Measurements from ENCODE around the gene ADTRP.

The ADTRP gene

DNA sequence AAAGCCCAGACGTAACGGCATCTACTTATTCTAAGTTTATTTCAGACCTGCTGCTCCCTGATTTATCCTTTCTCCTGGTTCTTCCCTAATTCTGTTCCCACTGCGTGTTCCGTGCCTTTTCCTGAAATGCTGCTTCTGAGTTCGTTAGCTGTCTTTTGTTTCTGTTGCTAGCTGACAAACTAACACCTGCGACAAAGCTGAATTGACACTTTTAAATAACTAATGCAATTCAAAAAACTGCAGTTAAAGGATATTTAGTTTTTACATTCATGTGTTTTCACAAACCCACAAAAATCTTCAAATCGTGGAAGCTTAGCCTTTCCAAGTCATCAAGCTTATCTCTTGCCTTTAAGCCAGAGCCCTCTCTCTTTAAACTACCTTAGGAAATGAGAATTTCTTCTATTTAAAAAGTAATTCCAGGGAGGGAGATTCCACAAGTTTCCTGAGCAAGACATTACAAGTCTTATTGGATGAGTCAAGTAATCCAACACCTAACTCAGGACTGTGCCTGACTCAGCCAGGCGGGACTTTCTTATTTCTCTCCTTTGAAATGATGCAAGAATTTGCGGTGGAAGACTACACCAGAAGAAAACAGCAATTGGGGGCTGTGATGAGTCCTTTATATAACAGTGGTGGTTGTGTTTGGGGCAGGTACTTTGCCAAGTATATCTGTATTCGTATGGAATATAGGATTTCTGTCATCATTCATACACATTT, 6.3 kb downstream of the ADTRP start:
- DNase-seq: no peak

DNA sequence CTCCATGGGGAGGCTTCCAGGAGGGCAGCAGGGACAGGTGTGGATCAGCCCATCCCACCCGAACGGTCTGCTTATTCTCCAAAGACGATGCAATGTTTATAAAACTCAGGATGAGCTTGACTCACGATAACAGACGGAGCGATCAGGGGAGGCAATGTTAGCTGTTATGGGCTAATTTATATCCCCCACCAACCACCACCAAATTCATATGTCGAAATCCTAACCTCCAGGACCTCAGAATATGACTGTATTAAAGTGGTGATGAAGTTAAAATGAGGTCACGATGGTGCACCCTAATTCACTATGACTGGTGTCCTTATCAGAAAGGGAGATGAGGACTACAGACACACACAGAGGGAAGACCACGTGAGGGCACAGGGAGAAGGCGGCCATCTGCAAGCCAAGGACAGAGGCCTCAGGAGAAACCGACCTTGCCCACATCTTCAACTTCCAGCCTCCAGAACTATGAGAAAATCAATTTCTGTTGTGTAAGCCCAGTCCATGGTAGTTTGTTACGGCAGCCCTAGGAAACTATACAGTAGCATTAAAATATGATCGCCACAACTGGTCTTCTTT, 7.0 kb downstream of the ADTRP start:
- no peak for DNase-seq

DNA sequence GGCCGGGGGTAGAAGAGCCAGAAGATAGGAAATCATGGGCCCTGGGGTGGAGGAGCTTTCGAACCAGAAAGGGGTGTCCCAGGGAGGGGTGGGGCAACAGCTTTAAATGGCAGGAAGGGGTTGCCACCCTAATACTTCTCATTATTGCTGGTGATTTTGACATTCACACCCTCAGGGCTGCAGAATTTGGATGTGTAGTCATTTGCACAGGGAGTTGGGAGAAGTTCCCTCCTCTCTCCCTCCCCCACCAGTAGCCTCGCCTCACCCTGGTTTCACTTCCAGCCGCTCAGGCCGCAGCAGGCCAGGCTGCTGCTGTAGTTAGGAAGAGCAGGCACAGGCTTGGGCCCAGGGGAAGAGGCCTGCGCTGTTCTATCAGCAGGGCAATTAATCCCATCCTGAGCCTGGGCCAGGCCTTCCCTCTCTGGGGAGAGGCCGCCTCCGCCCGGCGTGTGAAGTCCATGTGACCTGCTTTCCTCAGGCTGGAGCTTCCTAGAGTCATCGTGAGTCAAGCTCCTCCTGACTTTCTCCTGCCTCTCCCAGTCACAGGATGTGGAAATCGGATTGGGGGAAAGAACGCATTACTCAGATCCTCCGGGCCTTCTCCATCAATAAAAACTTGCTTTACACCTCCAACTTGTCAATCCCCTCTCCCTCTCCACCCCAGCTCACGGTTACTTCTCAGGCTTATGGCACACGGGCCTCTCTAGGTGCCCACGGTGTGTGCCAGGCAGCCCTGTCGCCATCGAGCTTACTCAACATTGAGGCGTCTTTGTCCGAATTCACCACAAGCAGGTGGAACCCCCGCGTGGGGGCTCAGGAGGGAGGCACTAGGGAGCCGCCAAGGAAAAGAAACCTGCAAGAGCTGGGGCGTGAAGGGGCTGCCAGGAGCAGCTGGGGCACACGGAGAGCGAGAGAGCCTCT, 7.8 kb downstream of the ADTRP start:
- DNase-seq: no peak

DNA sequence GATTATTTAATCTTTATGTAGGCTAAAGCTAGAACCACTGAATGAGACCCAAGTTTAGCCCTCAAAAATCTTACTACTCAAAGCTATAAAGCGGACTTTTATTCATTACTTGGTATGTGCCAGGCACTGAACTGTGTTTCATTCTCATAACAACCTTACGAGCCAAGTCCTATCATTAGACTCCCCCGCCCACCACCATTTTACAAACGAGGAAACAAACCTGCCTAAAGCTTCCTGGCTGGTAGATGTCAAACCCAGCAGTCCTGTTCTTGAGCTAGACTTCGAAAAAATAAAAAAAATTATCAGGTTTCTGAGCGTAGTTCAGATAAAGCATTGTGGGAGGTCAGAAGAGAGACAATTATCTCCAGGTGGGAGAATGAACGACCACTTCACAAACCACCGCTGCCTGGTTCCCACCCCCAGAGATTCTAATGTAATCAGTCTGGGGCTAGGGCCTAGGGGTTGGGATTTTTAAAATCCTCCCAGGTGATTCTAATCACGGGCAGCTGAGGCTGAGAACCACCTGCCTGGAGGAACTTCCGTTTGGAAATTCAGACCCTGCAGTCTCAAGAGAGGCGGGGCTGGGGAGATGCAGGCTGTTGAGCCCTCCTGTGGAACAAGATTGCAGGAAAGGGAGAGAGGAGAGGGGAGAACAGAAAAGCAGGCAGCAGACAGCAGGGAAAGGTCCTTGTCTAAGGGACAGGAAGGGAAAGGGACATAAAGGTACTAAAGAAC, 8.6 kb downstream of the ADTRP start:
- peak; percentile 19 to 51 for DNase-seq

DNA sequence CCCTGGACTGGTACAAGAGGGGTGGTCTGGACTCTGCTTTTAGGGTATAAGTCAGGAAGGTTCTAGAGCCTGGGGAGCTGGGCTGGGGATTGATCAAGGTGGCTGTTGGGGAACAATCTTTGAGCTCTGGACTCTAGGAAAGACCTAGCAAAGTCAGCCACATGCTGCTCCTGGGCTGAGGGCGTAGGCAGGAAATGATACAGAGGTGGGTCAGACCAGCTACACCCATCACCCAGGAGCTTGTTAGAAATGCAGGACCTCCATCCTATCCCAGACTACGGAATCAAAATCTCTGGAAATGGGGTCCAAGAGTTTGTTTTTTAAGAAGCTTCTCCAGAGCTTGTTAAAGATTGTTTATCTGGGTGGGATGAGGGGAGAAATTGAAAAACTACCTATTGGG, 9.4 kb downstream of the ADTRP start:
- DNase-seq: no peak

DNA sequence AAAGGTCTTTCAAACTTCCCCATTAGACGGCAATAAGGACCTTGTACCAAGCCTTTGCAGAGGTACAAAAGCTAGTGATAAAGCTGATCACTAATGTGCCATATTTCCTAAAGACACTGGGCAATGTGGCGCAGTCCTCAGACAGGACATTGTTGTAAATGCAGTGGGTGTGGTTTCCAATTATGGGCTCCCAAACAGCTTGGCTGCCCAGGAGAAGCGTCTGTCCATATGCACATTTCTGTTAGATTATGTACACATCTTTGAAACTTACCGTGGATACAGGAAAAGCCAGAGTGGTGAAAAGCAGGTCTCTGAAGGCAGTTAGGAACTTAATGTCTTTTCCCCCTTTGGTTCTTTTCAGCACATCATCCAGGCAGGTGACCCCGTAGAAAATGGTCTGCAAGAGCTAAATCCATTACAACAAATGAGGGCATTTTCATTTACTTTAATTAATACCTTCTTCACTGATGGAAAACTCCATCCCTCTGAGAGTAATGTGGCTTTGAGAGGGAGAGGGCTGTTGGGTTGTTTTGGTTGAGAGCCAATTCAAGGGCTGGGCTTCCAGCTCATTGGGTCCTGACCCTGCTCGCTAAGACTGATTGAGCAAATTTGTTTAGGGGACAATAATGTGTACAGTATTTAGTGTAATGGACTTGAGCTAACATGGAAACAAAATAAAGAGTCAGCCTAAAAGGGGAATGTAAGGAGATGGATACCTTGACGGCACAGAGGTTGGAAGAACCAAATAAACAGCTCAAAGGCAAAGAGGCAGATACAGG, 10.4 kb downstream of the ADTRP start:
- no peak for DNase-seq

DNA sequence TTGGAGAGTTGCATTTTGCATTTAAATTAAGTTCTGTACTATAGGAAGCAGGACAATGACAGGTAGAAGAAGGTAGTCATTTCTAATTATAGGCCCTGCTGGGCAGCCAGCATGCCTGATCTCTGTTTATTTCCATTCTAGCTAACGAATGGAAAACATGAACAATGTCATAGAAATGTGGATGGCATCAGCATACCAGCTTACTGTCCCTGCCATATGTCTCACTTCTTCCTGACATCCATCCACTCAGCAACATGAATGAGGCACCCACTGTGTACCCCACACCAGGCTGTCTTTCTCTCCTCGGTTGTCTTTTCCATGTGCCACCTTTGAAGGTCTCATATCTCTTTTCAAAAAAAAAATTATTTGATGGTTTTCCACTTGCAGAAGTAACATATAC, 11.1 kb downstream of the ADTRP start:
- DNase-seq: no peak

DNA sequence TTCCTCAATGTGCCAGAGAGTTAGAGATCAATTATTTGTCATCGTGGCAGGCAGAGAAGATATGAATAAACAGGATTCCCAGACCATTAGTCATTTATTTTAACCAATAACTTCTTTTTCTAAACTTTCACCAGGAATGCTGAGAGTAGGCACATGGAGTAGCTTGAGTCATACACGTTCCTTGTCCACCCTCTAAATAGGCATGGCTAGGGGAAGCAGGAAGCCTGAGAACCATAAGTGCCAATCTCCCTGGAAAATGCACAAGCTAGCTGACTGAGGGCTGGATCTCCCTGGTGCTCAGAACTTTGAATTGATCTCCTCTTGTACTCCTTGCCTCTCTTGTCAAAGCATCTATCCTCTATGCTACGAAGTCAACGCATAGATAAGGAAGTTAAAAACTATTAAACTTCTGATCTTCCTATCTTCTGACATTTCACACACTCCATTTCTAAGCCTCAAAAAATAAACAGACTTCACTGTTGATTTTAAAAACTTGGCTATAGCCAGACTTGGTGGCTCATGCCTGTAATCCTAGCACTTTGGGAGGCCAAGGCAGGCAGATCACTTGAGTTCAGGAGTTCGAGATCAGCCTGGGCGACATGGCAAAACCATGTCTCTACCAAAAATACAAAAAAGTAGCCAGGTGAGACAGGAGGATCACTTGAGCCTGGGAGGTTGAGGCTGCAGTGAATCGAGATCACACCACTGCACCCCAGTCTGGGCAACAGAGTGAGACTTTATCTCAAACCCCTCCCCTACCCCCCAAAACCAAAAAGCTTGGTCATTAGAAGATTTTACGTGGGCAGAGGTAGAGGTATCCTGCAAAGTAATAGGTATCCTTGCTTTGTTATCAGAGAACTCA, 11.8 kb downstream of the ADTRP start:
- DNase-seq: no peak

DNA sequence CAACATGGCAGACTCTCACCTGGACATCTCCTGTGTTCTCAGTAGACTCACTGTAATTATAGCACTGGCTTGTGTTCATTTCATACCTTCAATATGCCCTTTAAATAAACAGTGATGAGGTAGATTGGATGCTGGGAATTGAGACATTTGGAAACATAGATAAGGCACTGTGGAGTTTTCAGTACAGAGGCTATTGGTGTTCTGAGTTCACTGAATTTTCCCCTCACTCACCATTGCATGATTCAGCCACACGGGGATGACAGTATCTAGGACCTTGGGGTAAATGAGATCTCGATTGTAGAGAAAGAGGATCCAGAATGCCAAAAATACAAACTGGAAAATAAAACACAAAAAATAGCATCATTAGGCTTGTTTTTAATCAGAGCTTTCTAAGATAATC, 12.6 kb downstream of the ADTRP start:
- no peak for DNase-seq

DNA sequence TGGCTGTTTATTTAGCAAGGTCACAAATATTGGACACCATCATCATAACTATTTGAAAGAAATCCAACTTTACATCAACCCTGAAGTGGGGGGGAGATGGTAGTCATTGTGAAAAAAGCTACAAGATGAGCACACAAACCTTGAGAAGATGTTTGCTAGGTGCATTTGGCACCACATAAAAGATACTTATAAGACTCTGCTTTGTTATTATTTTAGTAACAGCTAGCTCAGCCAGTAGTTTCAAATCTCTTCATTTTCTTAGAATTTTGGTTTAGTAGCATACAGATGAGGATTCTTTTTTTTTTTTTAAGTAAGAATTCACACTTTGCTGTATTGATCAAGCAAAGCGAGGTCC, 14.4 kb downstream of the ADTRP start:
- no peak for DNase-seq

DNA sequence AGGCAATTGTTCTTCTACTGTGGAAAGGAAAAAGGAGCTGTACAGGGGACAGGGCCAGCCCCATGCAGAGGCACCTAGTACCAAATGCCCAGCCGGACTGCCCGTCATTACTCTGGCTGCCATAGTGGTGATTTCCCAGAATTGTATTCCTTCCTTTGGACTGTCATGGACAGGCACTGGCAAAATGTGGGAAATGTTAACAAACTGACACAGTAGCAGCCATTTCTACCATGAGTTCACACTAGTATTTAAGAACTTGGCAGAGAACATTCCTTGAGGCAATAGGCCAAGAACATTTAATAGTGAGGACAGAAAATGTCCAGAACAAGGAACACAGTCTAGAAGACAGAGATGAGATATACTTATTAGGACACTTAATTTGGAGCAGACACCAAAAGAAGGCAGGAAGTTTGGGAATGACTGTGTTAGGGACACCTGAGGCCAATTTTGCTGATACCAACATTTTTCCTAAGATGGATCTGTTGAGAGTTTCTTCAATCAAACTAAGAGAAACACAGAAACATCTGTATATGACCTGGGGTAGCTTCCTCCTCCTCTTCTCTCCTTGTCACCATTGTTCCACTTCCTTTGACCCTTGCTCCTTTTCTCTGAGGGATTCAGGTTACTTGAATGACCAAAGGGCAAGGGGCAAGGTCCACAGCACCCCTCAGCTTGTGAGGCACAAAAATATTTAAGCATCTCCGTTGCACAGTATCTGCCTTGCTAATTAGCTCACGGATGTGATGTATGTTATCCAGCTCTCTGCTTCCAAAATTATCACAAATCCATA, 14.9 kb downstream of the ADTRP start:
- DNase-seq: no peak

DNA sequence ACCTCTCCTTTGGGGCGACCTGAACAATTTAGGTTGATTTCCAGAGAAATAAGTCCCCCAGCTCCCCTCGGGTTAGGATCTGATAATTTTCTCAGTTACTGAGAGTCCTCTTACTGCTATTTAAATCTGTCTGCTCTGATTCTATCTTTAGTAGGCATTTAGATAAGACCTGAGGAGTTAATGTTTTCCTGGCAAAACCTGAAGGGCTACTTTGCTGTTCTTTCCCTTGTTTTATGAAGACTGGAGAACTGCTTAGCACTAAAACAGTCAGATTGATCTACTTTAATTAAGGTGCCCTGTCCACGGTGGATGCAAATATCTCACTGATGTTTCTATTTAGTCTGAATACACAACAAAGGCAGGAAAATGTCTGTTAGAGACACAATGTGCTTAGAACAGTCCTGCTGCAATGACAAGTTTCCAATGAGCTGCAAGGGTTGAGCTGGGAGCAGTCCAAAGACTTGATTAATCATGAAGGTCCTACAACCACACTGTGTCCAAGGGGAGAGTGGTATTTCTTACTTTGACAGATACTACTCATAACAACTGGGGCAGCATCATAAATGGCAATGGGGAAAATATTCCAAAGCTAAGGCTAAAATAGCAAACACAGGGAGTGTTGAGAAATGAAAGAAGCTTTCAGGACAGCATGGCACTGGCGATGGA, 15.7 kb downstream of the ADTRP start:
- DNase-seq: no peak

DNA sequence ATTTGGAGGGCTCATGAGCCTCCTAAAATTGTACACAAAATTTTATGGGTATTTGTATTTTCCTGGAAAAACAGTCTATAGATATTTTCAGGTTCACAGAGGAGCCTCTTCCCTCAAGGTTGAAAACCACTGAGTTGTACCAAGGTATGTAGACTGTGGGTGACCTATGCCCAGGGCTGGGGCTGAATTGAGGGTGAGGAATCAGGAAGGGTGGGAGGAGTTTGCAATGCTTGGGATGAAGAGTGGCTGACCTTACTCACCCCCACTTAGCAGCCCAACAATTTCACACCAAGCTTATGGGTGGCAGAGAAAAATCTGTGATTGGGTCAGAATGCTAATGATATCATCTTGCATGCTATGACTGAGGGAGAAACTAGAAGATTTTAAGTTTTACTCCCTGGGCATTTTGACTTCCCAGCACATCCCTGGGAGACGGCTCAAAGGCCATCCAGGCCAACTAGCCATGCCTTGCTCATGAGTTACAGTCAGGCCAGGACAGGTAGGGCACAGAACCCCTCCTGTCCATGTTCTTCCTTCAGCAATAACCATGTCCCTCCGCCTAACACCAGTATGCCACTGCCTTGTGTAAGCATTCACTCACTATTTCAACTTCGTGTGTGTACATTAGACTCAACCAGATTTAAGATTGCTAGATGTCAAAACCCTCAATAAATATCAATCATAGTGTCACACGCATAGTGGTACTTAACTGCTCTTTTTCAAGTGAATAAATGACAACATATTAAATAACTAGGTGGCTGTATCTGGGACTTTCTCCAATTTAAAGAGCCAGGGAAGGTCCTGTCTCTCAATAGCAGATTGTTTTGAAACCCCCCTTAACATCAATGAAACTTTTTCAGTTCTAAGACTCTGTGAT, 16.6 kb downstream of the ADTRP start:
- no peak for DNase-seq

DNA sequence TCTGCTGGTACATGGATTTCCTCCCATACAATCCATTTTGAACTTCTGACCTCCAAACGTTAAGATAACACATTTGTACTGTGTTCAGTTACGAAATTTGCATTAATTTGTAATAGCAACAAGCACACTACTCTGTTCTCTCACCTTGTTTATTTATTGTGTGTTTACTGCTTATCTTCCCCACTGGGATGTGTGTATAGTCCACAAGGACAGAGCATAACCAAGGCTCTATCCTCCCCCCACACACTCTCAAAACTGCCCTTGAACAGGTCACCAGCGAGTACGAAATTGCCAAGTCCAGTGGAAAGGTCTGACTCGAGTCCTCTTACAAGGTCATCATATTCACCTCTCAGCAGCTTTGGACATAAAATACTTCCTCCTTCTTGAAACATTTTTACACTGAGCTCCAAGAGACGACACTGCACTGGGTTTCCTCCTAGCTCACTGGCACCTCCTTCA, 18.6 kb downstream of the ADTRP start:
- DNase-seq: no peak

DNA sequence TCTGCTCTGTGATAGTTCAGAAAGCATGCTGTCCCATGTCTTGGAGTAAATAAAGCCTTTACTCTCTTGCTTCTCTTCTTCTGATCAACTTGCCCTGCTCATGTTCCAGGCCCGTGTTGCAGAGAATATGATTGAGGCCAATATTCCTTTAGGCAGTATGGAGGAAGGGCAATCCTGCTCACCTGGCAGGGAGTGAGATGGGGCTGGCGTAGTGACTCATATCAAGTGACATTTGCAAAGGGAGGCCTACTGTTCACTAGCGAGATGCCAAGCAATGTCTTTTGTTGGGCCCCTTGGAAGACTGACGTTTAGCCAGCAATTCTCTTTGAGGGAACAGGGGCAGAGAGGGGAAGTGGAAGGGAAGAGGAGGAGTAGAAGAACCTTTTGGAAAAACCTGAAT, 19.7 kb downstream of the ADTRP start:
- no peak for DNase-seq

DNA sequence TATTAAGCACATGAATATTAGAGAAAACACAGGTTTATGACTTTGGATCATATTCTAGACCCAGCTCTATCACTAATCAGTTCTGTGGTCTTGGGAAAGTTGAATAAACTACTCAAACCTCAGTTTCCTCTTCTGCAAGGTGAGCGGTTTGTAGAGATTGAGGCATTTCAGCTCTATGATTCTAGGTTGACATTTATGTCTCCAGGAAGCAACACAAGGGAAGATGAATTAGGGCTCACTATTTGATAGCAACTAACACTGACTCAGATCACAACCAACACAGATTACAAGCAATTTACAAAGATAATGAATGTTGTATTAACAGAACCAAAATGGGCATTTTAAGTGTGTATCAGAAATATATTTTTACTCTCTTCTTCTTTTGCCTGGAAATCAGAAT, 21.9 kb downstream of the ADTRP start:
- no peak for DNase-seq

DNA sequence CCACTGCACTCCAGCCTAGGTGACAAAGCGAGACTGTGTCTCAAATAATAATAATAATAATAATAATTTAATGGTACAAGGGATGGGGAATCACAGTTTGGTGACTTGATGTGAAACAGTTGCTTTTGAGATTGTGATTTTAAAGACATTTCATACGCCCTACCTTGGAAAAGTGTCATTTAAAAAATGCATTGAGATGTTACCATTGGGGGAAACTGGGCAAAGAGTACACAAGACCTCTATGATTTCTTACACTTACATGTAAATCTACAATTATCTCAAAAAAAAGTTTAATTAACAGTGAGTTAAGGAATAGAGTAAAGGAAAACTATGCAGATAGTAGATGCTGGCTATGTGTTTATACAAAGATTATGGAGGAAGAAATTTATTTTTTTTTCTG, 22.3 kb downstream of the ADTRP start:
- no peak for DNase-seq

DNA sequence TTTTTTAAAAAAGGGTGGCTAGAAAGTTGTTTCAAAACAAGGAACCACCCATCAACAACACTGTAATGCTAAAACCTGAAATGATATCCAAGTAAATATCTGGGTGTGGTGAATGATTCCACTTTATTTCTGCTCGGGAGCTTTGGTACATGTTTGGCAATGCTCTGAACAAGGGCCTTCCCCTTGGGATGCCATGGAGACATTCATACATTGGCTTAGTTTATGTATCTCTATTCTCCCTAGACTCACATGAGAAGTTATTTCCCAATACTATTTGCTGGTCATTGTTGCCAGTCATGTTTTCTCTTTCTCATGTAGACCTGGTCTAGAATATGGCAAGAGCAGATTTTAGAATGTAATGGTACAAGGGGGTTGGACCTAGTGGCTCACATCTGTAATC, 22.9 kb downstream of the ADTRP start:
- no peak for DNase-seq
